ENCODE data around the gene STX8.

DNA sequence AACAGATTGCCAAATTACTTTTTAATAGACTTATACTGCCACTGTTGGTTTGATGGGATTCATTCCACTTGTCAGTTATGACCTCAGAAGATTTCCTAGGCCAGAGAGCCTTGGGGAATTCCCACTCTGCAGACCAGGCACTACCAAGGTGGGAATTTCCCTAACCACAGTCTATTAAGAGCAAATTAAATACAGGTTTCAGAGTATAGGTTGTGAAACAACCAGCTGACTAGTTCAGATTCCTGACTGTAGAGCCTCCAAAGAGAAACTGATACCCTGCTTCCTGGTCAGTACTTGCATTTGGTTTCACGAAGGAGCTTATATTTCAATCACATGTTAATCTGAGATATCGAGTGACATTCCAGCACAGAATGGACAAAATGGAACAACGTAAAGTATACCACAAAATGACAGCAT is 186.5 kb downstream of the STX8 start:
- TF ChIP-seq, protein P1, sequence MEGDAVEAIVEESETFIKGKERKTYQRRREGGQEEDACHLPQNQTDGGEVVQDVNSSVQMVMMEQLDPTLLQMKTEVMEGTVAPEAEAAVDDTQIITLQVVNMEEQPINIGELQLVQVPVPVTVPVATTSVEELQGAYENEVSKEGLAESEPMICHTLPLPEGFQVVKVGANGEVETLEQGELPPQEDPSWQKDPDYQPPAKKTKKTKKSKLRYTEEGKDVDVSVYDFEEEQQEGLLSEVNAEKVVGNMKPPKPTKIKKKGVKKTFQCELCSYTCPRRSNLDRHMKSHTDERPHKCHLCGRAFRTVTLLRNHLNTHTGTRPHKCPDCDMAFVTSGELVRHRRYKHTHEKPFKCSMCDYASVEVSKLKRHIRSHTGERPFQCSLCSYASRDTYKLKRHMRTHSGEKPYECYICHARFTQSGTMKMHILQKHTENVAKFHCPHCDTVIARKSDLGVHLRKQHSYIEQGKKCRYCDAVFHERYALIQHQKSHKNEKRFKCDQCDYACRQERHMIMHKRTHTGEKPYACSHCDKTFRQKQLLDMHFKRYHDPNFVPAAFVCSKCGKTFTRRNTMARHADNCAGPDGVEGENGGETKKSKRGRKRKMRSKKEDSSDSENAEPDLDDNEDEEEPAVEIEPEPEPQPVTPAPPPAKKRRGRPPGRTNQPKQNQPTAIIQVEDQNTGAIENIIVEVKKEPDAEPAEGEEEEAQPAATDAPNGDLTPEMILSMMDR (IDR thresholded peaks at IDR 0.05 in 2 of 3, conservative IDR thresholded peaks at IDR 0.05 in 1 of 3; ENCODE audit: borderline replicate concordance in 1 of 3, insufficient read depth in 1 of 3, low read depth in 2 of 3, low read length in 2 of 3), result no peak
- TF ChIP-seq, protein P2, sequence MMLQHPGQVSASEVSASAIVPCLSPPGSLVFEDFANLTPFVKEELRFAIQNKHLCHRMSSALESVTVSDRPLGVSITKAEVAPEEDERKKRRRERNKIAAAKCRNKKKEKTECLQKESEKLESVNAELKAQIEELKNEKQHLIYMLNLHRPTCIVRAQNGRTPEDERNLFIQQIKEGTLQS (IDR thresholded peaks at IDR 0.05), result no peak
- TF ChIP-seq ZFX (IDR thresholded peaks at IDR 0.05) (no peak), ZNF274 (IDR thresholded peaks at IDR 0.05; ENCODE audit: low read depth, low read length) (no peak), RAD21 (IDR thresholded peaks at IDR 0.05; ENCODE audit: low read depth) (no peak), POLR2A (IDR thresholded peaks at IDR 0.05; ENCODE audit: borderline replicate concordance, extremely low read depth, insufficient read depth, insufficient read length) (no peak)
- TF ChIP-seq, protein P3, sequence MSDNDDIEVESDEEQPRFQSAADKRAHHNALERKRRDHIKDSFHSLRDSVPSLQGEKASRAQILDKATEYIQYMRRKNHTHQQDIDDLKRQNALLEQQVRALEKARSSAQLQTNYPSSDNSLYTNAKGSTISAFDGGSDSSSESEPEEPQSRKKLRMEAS (IDR thresholded peaks at IDR 0.05), result no peak
